SIG-M5 (cell line): ENCODE measurements around the gene SNX9.
"Not testable (repeated sequence)": the region's sequence is repeated elsewhere in the genome, so short reads cannot be mapped to it uniquely, and the experiment has no call there.

Source experiments
- DNase-seq: peaks from one replicate; lab custom pipeline; 2025; lab: John Stamatoyannopoulos, UW

The SNX9 gene

DNA sequence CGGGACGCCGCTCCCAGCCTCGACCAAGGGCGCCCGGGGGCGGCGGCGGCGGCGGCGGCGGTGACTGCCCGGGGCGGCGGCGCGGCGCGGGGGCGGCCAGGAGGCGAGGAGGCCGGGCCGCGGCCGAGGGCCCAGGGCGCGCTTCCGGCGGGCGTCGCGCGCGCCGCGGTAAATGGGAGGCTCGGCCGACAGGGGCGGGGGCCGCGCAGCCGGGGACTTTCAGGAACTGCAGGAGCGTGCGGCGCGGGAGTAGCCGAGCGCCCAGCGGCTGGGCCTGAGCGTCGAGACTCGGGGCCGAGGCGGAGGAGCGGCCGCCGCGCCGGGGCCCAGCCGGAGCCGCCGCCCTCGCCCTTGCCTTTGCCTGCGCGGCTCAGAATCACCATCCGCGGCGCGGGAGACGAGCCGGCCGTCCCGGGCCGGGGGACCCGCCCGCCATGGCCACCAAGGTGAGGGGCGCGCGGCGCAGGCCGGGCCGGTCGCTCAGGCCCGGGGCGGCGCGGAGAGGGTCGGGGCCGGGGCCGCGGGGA, at the start of gene SNX9:
Gene SNX9 (plus strand): TSS at position 246 of the 527 bp plus-strand sequence. CDS start 189 bp downstream, at position 435.
- DNase-seq: no peak

DNA sequence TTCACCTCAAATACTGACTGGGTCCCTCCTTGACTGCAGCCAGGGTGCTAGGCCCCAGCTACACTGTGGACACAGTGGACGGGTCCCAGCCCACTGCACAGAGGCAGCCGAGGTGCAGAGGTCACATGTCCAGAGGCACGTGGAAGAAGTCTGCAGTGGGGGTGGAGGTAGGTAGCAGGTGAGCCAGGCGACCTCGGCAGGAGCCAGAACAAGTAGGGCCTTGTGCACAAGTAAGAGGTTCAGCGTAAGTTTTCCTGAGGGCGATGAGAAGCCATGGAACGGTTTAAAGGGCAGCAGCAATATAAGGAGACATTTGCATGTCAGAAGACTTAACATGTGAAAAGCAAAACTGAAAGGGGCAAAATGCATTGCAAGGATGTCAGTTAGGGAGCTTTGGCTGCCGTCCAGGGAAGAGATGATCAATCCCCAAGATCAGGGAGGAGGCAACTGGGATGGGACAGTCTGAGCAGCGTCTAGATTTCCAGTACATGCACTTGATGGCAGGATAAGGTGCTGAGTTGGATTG, 49.7 kb upstream of the SNX9 start:
- no peak for DNase-seq

DNA sequence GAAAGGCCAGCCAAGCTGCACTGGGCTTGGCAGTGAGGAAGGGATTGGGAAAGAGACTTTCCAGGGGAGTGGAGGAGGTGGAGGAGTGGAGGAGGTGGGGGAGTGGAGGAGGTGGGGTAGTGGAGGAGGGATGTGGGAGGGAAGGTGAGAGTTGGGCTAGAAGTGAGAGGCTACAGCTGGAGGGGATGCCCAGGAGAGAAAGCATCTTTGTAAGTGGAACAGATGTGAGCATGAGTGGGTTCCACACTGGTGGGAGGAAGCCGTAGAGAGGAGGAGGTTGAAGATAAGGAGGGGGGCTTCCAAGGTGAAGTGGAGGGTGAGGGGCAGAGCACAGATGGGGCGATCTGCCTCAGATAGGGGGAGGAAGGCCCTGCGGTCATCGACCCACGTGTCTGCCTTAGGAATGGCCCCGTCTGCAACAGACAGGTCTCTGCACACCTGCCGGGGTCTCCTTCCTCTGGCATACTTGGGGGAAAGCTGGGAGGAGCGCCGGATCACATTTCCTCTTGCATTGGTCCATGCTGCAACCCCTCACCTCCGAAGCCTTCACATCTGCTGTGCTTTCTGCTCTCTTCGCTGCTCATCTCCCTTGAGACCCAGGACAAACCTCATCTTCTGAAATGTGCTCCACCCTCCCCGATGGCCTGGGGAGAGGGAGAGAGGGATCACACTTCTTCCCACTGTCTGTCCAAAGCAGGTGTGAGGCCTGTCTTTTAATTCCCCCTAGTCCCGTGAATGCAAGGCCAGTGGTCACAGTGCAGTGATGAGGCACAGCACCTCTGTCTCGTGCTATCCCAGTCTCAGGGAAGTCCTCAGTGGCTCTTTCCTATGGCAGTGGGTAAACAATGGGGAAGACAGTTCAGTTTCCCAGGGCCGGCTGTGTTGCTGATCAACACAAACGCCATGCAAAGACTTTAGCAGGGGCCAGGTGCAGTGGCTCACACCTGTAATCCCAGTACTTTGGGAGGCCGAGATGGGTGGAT, 48.6 kb upstream of the SNX9 start:
- no peak for DNase-seq

DNA sequence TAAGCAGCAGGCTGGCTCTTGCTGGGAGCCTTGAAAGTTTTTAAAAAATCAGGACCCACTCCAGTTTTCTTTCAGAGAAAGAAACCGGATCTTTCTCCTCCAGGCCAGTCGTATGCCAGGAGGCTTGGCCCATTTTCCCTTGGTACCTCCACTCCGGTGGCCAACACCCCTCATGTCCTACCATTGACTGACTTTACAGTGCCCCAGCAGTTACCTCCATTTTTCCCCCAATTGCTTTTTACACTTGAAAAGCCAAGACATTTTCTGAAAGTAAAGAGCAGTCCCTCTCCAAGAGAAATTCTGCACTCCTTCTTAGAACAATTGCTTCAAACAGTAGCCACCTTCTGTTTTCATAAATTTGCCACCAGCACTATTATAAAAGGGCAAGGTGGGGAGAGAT, 47.7 kb upstream of the SNX9 start:
- no peak for DNase-seq

DNA sequence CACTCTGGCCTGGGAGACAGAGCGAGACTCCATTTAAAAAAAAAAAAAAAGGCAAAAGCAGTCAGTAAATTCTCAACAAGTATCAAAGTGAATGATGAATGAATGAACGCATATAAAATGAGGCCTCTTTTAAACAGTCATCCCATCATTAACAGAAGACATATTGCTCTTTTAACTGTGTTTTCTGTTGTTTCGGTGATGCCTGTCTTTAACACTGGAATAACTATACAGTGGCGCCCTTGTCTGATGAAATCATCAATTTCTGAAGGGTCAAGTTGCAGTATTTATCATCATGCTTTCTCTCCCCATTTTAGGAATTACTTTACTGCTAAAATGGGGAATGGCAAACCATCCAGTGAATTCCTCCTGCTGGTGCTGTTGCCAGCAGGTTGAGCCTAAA, 45.7 kb upstream of the SNX9 start:
- no peak for DNase-seq

DNA sequence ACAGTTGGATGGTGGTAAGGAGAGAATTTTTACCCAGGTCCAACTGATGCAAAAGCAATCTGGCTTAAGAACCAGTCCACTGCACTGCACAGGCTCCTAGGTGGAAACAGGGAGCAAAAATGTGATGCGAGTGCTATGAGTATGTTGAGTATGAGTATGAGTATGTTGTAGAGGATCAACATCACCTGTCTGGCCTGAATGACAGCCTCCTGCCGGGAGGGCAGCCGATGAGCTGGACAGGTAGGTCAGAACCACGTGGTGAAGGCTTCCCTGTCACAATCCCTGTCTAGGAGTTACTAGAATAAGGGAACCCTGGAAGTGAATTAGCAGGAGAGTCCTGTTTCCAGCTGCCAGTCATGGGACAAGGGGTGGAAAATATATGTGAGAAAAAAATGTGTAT, 44.3 kb upstream of the SNX9 start:
- no peak for DNase-seq

DNA sequence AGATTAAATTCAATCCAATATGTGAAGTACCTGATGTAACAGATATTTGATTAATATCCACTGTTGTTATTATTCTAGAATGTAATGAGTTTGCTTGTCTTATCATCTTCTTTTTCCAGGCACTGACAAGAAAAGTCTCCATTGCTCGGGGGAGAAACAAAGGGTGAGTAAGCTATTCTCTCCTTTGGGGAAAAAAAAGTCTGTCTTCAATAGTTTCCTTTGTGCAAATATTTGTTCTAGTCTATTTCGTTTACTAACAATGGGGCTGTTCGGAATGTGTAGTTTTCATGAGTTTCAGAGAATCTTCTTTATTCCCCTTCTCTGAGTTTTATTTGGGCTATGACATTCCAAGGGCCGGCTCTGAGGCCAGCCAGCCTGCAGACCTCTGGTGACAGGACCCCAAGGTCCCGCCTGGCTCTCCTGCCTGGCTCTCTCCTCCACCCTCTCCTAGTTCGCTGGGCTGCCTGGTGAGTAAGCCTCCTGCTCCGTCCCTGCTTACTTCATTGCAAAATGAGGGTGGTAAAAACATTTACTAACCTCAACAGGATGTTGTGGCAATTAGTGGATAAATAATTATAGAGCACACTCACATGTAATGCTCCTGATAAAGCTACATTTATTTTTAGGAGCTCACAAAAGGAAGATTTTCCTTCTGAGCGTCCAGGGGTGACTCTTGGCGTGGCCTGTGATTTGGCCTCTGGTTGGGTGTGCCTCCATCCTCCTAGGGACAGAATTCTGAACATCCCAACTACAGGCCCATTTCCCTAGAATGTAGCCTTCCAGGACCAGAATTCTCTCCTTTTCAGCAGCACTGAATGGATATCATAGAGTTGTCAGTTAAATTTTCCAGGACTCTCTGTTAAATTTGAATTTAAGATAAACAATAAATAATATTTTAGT, 43.1 kb upstream of the SNX9 start:
- DNase-seq: no peak

DNA sequence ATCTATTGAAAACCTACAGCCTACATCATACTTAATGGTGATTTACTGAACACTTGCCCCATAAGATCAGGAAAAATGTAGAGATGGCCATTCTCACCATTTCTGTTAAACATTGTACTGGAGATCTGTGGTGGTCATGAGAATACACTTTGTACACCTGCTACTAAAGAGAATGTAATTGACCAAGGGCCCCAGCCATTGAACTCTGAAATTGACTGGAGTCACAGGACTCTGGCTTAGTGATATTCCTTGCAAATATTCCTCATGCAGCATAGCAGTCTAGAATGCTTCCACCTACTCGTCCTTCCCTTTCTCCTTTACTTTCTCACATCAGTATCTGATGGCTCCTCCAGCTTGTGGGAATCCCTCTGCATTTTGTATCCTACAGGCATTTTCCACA, 37.4 kb upstream of the SNX9 start:
- DNase-seq: no peak

DNA sequence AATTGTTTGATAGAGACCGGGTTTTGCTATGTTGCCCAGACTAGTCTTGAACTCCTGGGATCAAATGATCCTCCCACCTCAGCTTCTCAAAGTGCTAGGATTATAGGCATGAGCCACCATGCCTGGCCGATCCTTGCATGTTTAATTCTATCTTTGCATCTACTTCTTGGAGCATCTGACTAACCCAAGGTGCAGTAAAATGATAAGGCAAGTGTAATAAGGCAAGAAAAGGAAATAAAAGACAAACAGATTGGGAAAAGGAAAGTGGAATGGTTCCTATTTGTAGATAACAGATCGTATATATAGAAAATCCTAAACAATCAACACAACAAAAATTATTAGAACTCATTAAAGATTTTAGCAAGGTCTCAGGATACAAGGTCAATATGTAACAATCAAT, 36.8 kb upstream of the SNX9 start:
- DNase-seq: no peak

DNA sequence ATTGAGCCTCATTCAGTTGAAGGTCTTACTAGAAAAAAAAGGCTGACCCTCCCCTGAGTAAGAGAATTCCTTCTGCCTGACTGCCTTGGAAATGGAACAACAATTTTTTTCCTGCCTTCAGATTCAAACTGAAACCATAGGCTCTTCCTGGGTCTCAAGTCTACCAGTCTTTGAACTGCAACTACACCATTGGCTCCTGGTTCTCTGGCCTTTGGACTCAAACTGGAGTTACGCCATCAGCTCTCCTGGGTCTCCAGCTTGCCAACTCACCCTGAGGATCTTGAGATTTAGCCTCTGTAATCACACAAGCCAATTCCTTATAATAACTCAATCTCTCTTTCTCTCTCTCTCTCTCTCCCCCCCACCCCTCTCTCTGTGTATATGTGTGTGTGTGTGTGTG, 36.0 kb upstream of the SNX9 start:
- DNase-seq: no peak

DNA sequence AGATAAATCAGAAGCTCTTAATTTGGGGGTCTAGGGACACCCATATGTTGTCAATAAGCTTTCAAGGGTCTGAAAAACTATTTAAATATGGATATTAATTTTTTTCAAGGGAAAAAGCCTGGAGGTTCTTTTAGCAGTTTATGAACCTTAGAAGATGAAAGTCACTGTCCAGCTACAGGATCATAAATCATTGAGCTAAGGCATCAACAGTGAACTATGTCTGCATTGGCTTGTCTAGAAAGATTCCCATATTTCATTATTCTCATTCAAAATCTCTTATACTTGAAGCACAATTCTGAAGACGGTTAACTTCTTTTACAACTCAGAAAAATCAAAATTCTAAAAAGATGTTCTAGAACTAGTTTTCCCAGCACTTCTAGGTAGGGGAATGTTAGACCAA, 34.9 kb upstream of the SNX9 start:
- no peak for DNase-seq

DNA sequence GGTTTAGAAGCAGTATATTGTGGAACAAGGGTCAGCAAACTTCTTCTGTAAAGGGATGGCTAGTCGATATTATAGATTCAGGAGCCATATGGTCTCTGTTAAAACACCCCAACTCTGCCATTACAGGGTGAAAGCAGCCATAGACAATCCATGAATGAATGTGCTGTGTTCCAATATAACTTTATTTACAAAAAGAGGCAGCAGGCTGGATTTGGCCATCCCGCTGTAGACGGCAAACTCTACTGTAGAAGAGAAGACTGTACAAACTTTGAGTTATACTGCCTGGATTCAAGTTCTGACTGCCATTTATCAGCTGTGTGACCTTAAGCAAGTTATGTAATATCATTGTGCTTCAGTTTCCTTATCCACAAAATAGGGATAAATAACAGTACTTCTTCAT, 33.7 kb upstream of the SNX9 start:
- no peak for DNase-seq

DNA sequence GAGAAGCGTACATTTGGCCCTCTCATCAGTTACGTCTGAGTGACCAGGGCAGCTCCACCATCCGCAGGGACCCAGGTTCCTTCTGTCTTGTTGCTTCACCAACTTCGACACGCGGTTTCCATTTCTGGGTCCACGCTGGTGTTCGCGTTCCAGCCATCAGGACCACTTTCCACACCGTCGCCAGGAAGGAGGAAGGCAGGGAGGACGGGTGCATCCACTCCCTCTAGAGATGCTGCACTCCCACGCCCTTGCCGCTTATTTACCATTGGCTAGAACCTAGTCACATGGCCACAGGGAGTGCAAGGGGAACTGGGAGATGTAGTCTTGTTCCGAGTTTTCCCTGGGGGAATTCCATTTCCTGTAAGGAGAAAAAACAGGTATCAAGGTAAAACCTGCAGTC, 33.2 kb upstream of the SNX9 start:
- no peak for DNase-seq

DNA sequence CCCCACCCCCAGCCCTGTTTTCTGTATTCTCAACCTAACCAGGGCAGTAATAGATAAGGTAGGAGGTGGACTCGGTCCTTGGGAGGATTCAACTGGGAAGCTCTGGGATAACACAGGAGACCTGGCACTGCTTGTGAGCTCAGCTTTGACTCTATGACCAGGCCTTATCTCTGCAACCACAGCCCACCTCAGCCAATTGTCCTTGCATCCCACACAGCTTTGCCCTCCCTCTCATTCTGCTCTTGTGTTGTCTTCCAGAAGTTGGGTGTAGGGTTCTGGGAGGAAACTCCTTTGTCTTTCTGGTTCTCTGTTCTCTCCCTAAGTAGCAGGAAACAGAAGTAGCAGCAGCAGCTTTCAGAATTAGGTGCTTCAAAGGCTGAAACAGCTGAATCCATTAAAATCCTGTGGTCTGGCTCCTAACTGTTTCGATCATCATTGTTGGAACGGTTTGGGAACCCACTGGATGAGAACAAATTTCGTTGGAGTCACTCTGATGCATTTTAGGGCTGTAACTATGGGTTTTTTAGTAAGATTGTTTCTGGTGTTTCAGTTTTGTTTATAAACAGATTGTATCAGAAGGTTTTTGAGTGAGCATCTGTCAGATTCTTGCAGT, 32.4 kb upstream of the SNX9 start:
- no peak for DNase-seq

DNA sequence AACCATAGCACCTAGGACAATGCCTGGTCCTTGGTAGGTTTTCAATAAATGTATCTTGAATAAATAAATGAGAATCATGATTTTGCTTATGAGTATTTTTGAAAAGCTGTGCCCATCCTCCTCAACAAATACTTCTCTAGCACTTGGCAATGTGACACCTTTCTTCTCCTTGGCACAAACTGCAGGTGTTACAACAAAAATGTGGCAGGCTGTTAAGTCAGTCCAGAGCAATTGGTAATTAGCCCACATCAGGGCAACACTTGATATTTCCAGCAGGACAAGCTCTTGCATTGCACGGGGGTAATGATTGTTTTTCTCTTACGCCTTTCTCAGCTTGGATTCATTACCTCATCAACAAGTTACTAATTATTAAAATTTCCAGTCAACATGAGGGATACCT, 31.6 kb upstream of the SNX9 start:
- no peak for DNase-seq

DNA sequence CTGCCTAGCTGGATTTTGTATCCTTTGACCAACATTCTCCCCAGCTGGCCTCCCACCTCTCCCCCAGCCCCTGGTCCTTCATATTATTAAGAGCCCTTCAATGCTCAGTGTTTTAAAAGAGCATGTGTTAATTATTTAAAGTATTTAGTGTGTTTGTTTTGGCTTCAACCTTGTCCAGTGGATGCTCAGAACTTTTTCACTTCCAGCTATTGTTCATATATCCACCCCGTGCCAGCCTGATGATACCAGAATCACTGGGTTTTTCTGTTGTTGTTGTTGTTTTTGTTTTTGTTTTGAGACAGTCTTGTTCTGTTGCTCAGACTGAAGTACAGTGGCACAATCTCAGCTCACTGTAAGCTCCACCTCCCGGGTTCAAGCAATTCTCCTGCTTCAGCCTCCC, 30.4 kb upstream of the SNX9 start:
- no peak for DNase-seq

DNA sequence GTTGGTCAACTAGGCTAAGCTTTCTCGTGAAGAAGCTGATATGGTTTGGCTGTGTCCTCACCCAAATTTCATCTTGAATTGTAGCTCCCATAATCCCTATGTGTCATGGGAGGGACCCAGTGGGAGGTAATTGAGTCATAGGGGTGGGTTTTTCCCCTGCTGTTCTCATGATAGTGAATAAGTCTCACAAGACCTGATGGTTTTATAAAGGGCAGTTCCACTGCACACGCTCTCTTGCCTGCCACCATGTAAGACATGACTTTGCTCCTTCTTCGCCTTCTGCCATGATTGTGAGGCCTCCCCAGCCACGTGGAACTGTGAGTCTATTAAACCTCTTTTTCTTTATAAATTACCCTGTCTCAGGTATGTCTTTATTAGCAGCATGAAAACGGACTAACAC, 29.0 kb upstream of the SNX9 start:
- not testable (repeated sequence) for DNase-seq

DNA sequence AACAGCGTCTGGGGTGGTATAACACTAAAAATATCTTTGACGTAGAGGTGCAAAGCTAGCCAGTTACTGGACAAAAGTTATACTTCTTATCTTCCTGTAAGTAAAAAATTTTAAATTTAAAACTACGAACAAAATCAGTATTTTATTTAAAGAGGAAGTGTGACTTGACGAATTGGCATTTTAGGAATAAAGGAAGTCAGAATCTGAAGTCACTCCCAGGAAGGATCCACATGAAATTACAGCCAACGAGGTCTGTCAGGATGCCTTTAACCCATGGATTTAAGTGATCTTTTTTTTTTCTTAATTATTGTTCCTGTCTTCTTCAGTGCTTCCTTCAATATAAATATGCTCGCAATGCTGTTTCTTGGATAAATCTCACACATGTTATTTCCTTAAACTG, 27.2 kb upstream of the SNX9 start:
- no peak for DNase-seq

DNA sequence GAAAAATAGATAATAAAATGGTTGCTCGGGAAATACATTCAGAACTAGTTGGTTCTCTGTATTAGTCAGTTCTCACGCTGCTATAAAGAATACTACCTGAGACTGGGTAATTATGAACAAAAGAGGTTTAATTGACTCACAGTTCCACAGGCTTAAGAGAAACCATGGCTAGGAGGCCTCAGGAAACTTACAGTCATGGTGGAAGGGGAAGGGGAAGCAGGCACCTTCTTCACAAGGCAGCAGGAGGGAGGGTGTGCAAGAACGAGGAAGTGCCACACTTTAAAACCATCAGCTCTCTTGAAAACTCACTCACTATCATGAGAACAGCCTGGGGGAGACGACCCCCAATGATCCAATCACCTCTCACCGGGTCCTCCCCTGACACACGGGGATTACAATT, 24.2 kb upstream of the SNX9 start:
- DNase-seq: no peak

DNA sequence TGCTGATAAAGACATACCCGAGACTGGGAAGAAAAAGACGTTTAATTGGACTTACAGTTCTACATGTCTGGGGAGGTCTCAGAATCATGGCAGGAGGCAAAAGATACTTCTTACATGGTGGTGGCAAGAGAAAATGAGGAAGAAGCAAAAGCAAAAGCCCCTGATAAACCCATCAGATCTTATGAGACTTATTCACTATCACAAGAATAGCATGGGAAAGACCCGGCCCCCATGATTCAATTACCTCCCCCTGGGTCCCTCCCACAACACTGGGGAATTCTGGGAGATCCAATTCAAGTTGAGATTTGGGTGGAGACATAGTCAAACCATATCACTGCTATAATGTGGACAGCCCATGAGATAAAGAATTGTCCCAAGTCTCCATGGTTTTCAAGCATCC, 23.5 kb upstream of the SNX9 start:
- not testable (repeated sequence) for DNase-seq

DNA sequence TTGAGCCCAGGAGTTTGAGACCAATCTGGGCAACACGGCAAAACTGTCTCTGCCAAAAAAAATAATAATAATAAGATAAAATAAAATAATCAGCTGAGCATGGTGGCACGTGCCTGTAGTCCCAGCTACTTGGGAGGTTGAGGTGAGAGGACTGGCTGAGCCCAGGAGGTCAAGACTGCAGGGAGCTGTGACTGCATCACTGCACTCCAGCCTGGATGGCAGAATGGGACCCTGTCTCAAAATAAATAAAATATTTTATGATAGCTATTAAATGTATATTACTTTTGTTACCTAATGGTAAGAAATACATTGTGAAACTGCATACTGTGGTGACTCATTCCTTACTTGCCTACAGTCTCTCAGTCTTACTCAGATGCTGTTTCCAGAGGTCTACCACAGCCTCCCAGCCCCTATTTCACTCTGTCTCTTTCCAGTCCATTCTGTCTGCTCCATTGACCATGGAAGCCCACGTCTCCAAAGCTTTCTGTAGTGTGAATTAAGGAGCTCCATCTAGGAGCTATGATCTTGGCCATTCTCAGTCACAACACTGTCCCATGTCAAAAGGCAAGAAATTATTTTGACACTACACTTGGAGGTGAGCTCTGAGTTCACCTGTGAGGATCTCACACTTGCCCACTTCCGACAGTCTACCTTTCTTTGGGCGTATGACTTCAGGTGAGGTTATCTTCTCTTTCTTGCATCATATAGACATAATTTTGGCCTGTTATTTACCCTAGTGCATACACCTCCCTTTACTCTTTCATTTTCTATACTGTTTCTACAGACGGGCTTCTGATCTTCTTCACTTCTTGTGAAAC, 22.4 kb upstream of the SNX9 start:
- DNase-seq: no peak
